MM.1S (cell line): Measurements from ENCODE around the gene SLC17A7.

Experiments used
- CTCF ChIP-seq: fragments of 300-600 bp; sonication (generic); IDR thresholded peaks from 2 replicates; pipeline ENCODE4 v1.5.1; 2016; ENCODE audit warnings: antibody characterized with exemption, low read length, mixed read lengths
- EZH2phosphoT487 ChIP-seq: fragments of 300-600 bp; sonication (generic); IDR thresholded peaks from 2 replicates; pipeline ENCODE4 v1.6.1; 2018; ENCODE audit warnings: antibody characterized with exemption, low read length

- TF ChIP-seq EZH2phosphoT487 (no peak), CTCF (no peak)
These were observed 10.0 kb downstream of the SLC17A7 start for GRCh38 chr19:49431330-49431749.
